ENCODE results near the gene ARAP2.

ARAP2 gene

GRCh38 chr4:36244257-36245082 is at the start of gene ARAP2:
ARAP2 (minus strand) TSS chr4:36244514; CDS start chr4:36229486, 15,028 bp downstream.
- DNase-seq (ENCODE audit: low read depth) = peak; percentile 38

GRCh38 chr4:36292556-36293188 is 48.4 kb upstream of the ARAP2 start:
- no peak for DNase-seq (ENCODE audit: low read depth)

- no peak for DNase-seq (ENCODE audit: low read depth)
These were observed 46.3 kb upstream of the ARAP2 start for GRCh38 chr4:36290641-36291040.

- no peak for DNase-seq (ENCODE audit: low read depth)
These were observed 44.6 kb upstream of the ARAP2 start for GRCh38 chr4:36288731-36289426.

GRCh38 chr4:36286481-36286871 is 42.2 kb upstream of the ARAP2 start:
- DNase-seq (ENCODE audit: low read depth) = no peak

GRCh38 chr4:36285784-36286480 is 41.6 kb upstream of the ARAP2 start:
- DNase-seq (ENCODE audit: low read depth) = no peak

GRCh38 chr4:36283912-36284465 is 39.7 kb upstream of the ARAP2 start:
- DNase-seq (ENCODE audit: low read depth) = no peak

- no peak for DNase-seq (ENCODE audit: low read depth)
These were observed 38.3 kb upstream of the ARAP2 start for GRCh38 chr4:36282503-36283030.

- no peak for DNase-seq (ENCODE audit: low read depth)
These were observed 37.2 kb upstream of the ARAP2 start, which contains the start of gene DTHD1 for GRCh38 chr4:36281384-36282106. DTHD1 (plus strand) TSS chr4:36281616; CDS start chr4:36281759, 143 bp downstream.

- DNase-seq (ENCODE audit: low read depth) = no peak
These were observed 36.2 kb upstream of the ARAP2 start for GRCh38 chr4:36280555-36280954.

GRCh38 chr4:36278789-36279188 is 34.5 kb upstream of the ARAP2 start:
- no peak for DNase-seq (ENCODE audit: low read depth)

- DNase-seq (ENCODE audit: low read depth) = no peak
These were observed 33.2 kb upstream of the ARAP2 start for GRCh38 chr4:36277533-36277932.

GRCh38 chr4:36274158-36274557 is 29.8 kb upstream of the ARAP2 start:
- peak; percentile 4 for DNase-seq (ENCODE audit: low read depth)

GRCh38 chr4:36273276-36273675 is 29.0 kb upstream of the ARAP2 start:
- no peak for DNase-seq (ENCODE audit: low read depth)

GRCh38 chr4:36269533-36270173 is 25.3 kb upstream of the ARAP2 start:
- DNase-seq (ENCODE audit: low read depth) = no peak

GRCh38 chr4:36269101-36269500 is 24.8 kb upstream of the ARAP2 start:
- no peak for DNase-seq (ENCODE audit: low read depth)

GRCh38 chr4:36267486-36268268 is 23.4 kb upstream of the ARAP2 start:
- DNase-seq (ENCODE audit: low read depth) = no peak

- DNase-seq (ENCODE audit: low read depth) = no peak
These were observed 20.0 kb upstream of the ARAP2 start for GRCh38 chr4:36264207-36264826.

- no peak for DNase-seq (ENCODE audit: low read depth)
These were observed 16.4 kb upstream of the ARAP2 start for GRCh38 chr4:36260731-36261130.

All from iris pigment epithelial cell (primary cell).